Measurements from ENCODE around the gene SLCO2B1.

SLCO2B1 gene

DNA sequence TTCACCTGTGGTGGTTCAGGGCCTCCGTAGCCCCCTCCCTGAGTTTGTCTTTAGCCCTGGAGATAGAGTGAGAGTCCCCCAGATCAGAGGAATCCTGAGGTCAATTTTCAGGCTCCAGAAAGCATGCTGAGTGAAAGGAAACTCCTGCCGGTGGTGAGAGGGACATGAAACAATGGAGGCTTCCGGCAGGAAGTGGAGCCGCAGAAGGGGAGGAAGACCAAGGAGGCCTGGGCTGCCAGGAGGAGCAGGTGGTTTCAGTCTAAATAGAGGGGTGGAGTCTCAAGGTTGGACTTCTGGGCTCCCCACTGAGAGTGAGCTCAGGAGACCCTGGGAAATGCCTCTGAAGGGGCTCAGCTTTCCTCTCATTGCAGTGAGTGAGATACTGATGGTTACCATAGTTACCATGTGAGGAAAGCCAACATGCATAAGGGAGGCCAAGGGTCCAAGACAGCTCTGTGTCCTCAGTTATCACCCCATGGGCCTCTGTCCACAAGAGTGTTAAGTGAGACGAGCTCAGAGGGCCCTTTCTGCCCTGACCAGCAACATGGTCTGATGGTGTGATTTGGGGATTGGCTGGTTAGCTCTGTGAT lies 10.7 kb downstream of the SLCO2B1 start:
- DNase-seq (ENCODE audit: low spot score) = no peak

GRCh38 chr11:75162954-75163353 lies 12.0 kb downstream of the SLCO2B1 start:
- DNase-seq (ENCODE audit: low spot score) = no peak

DNA sequence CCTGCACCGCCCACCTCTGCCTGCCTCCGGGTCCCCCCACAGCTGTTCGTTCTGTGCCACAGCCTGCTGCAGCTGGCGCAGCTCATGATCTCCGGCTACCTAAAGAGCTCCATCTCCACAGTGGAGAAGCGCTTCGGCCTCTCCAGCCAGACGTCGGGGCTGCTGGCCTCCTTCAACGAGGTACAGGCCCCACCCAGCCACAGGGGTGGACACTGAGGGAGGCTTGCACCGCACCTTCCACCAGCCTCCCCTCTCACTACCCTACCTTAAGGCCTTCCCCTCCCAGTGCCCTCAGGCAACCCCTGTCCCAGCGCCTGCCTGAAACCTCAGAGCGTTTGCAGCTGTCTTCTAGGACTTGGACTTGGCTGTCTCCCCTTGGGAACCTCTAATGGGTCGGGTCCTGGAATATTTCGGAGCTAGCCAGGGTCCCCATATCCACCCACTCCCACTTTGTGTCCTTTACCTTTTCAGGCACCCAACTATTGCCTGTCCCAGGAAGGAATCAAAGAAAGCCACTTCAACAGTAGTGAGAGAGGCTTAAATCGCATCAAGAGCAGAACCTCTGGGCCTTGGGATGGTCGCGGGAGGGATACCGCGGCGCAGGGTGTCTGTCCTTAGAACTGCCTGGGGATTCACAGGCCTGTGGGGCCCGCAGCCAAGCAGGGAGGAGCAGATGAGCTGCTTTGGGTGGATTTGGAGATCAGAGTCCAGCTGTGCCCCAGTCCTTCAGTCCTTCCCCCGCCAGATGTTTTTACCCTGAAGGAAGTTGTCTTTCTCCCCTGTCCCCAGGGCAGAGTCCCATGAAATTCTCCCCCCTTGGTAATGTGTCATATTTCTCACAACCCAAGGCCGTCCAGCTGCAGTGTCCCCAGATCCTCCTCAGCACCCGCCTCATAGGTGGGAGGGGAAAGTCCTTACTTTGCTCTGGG lies 13.3 kb downstream of the SLCO2B1 start:
- DNase-seq (ENCODE audit: low spot score) = no peak

DNA sequence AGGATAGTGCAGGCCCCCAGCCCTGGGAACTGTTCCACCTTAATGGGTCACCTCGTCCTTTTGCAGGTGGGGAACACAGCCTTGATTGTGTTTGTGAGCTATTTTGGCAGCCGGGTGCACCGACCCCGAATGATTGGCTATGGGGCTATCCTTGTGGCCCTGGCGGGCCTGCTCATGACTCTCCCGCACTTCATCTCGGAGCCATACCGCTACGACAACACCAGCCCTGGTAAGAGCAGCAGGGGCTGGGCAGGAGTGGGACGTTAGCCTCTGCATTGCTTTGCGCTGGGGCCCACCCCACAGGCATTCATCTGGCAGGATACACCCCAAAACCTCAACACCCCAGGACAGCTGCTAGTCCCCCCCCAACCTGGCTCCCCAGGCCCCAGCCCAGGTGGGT lies 14.8 kb downstream of the SLCO2B1 start:
- no peak for DNase-seq (ENCODE audit: low spot score)

GRCh38 chr11:75166791-75167190 lies 15.9 kb downstream of the SLCO2B1 start:
- no peak for DNase-seq (ENCODE audit: low spot score)

DNA sequence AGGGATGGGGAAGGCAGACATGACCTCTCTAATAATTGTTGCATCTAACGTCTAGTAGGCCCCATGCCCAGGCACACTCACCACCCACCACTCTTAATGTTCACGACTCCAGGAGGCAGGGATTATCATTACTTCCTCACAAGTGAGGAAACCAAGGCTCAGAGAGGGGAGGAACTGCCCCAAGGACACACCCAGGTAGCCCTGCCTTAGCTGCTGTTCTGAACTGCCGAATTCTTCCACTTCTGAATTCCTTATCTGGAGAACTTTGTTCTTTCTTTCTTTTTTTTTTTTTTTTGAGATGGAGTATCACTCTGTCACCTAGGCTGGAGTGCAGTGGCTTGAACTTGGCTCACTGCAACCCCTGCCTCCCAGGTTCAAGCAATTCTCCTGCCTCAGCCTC lies 16.7 kb downstream of the SLCO2B1 start:
- no peak for DNase-seq (ENCODE audit: low spot score)

DNA sequence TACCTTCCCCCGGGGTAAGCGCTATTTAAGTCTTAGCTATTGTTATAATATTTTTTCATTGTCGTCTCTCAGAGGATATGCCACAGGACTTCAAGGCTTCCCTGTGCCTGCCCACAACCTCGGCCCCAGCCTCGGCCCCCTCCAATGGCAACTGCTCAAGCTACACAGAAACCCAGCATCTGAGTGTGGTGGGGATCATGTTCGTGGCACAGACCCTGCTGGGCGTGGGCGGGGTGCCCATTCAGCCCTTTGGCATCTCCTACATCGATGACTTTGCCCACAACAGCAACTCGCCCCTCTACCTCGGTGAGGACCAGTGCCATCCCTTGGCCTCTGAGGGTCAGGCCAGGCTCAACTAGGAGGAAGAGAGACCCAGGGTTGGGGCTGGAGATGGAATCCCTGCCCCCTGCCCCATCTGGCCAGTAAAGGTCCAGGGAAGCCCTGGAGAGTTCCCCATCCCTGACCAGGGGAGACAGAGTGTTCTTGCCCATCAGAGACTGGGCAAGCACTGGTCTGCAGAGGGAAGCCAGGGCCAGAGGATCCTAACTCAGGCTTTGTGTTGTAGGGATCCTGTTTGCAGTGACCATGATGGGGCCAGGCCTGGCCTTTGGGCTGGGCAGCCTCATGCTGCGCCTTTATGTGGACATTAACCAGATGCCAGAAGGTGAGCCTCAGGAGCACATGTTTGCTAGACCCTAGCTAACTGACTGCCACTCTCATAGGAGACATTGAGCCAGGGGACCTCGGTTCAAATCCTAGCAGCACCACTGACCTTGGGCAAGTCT lies 18.4 kb downstream of the SLCO2B1 start:
- DNase-seq (ENCODE audit: low spot score) = no peak

DNA sequence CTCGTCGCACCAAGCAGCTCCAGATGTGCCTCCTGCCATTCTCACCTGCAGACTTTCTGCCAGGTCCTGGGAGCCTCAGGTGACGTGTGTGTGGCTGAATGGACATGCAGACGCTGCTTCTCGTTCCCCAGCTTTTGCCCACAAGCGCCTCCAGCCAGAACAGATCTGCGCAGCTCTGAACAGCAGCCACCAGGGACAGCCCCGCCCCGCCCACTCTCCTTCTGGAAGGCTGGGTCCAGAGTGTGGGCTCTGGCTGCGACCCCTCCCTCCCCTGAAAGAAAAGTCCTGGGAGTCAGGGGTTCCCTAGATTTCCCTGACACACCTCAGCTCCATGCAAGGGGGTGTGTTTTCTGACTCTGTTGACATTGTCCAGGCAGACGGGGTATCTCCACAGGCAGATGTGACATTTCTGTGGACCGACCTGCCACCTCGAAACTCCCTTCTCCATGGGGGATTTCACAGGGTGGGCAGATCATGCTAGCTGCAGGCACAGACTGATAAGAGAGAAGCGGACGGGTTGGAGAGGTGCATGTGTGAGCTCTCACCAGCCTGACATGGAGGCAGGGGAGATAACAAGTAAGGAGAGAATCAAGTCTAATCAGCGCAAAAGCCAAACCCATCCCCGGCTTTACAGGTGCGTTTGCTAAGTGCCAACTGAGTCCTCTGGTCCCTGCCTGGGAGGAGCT lies 19.8 kb downstream of the SLCO2B1 start:
- DNase-seq (ENCODE audit: low spot score) = no peak

DNA sequence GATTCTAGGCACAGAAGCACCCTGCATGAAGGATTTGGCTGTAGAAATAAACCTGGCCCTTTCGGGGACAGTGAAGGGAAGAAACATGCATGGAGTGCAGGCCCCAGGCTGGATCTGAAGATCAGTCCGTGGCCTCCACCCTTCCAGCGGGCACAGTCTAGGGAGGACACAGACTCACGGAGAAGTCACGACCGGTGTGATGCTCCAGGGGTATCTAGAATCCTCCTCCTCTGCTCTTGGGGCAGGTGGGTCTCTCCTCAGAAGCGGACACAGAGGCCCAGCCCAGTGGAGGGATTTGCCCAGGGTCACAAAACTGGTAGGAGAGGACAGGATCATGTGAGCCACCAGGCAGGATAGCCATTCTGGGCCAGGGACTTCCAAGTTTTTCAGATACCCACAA lies 22.4 kb downstream of the SLCO2B1 start:
- no peak for DNase-seq (ENCODE audit: low spot score)

GRCh38 chr11:75174781-75175370 lies 24.0 kb downstream of the SLCO2B1 start:
- DNase-seq (ENCODE audit: low spot score) = peak; percentile 29

GRCh38 chr11:75182664-75183063 lies 31.8 kb downstream of the SLCO2B1 start:
- DNase-seq (ENCODE audit: low spot score) = no peak

GRCh38 chr11:75184051-75184450 lies 33.1 kb downstream of the SLCO2B1 start:
- no peak for DNase-seq (ENCODE audit: low spot score)

DNA sequence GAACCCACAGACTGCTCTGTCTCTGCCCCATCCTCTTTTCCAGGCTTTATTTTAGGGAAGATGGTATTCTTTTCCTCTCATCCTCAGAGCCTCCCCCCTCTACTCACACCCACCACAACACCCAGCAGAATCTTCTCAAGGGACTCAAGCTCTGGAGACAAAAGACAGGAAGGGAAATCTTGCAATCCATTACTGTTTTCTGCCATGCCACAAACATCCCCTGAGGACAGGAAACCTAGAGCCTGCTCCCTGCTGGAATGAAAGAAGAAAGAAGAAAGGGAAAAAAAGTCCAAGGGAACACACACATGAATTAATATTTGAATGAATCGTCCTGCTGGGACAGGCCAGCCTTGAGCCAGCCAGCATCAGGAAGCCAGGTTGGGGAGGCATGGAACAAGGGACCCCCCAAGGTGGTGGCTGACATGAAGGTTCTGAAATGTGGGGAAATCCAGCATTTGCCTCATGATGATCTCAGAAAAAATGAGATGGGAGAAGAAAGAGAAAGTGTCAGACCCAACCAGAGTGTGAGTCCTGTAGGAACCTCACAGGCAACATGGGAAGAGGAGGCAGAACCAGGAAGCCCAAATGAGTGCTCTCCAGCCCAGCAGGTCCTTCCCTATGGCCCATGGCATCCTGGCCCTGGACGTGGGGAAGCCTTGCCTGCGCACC lies 34.0 kb downstream of the SLCO2B1 start:
- no peak for DNase-seq (ENCODE audit: low spot score)

DNA sequence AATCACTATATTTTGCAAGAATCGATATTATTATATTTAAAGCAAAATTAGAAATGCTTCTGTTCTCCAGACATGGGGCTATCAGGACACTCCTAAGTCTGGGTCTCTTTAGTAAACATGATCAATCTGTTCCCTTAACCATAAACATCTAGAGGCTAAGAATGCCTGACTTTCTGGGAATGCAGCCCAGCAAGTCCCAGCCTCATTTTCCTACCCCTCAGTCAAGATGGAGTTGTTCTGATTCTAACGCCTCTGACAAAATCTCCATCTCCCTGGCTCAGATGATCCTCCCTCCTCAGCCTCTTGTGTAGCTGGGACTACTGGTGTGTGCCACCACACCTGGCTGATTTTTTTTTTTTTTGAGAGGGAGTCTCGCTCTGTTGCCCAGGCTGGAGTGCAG lies 35.0 kb downstream of the SLCO2B1 start:
- no peak for DNase-seq (ENCODE audit: low spot score)

DNA sequence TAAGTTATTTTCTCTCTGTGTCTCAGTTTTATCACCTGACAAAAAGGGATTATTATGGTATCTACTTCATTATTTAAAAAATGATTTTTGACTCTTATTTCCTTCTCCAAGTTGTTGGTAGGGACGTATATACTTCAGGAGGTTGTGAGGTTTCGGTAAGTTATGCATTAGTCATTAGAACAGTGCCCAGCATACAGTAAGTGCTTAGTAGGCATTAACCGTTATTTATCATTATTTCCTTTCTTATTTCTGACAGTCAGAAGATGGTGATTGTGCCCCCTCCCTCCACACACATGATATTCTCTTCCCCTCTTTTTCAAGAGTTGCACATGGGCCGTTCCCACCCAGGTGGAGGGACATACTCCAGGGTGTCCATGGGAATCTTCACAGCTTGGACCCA lies 36.1 kb downstream of the SLCO2B1 start:
- no peak for DNase-seq (ENCODE audit: low spot score)

GRCh38 chr11:75188671-75189070 lies 37.8 kb downstream of the SLCO2B1 start:
- no peak for DNase-seq (ENCODE audit: low spot score)

GRCh38 chr11:75189108-75189507 lies 38.2 kb downstream of the SLCO2B1 start:
- no peak for DNase-seq (ENCODE audit: low spot score)

- no peak for DNase-seq (ENCODE audit: low spot score)
These were observed 39.0 kb downstream of the SLCO2B1 start for GRCh38 chr11:75189911-75190310.

DNA sequence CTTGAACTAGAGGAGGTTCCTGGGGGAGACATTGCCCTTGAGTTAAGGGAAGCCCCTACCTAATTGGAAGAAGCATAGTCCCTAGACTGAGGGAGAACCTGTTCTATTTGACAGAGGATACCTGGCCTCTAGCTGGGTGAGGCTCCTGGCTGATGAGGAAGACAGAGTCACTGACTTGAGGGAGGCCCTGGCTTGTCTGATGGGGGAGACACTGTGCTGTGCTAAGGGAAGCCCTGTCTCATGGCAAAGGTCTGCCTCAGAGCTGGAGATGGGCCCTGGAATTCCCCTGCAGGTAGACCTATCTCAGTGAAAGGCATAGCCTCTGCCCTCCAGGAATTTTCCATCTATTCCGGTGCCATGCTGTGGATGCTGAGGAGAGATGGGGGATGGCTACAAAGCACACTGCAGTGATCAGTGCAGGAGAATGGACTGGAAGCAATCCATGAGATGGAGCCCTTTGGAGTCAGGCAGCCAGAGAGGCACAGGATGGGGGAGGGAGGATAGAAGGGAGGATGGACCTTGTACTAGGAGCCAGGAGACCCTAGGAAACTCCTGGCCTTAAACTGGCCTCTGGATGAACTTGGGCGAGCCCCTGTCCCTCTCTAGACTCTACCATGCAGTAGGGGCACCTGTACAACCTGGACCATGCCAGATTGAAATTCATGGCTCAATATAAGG lies 39.9 kb downstream of the SLCO2B1 start:
- DNase-seq (ENCODE audit: low spot score) = no peak

DNA sequence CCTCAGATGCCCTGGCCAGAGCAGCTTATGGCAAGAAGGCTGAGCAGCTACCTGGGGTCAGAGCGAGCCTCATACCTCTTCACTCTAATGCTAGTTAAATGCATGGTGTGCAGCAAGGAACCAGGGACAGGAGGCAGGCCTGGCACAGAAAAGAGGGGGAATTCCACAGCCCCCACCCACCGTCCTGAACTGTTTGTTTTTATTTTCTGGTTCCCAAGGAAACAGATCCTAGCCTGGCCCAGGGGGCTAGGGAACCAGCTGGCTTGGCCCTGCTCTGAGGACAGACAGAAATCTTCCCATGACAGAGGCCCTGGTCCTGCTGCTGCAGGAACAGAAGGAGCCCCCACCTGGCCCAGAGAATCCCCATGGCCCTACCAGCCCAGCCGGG lies 40.4 kb downstream of the SLCO2B1 start:
- no peak for DNase-seq (ENCODE audit: low spot score)

DNA sequence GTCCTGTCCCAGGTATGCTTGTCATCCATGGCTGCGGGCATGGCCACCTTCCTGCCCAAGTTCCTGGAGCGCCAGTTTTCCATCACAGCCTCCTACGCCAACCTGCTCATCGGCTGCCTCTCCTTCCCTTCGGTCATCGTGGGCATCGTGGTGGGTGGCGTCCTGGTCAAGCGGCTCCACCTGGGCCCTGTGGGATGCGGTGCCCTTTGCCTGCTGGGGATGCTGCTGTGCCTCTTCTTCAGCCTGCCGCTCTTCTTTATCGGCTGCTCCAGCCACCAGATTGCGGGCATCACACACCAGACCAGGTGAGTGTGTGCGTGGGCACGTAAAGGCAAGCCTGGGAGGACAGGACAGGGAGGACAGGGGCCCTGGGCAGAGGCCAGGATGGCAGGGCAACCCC lies 42.4 kb downstream of the SLCO2B1 start:
- no peak for DNase-seq (ENCODE audit: low spot score)
